Activated T-cell treated with anti-CD3 and anti-CD28 coated beads, Interleukin-2, amount 50 U/mL, for 72 hours (primary cell): ENCODE data around the gene NDFIP1. TPM values are rescaled to one million over a fixed set of nuclear protein-coding genes. Genes with fewer than 3 reads are reported as not detected.
A peak's percentile ranks its signal among the peaks of the same experiment; 100 is the strongest.
"Not testable (repeated sequence)": the region's sequence is repeated elsewhere in the genome, so short reads cannot be mapped to it uniquely, and the experiment has no call there.

Experiments used
- ATAC-seq, 2 donors: fragments of 150-1000 bp; cut with Tn5 transposase; replicated peaks in 1 of 2; 2 replicates each; pipeline ENCODE4 v1.10.0; 2021; ENCODE audit warnings: moderate library complexity in 2 of 2, mild to moderate bottlenecking in 1 of 2
- DNase-seq, 2 donors: peaks; one replicate each; pipeline ENCODE4 v3.0.0; 2021 to 2022; ENCODE audit warnings: mixed read lengths in 1 of 2
- H3K27ac Mint-ChIP-seq: one replicate; pipeline ENCODE4 v1.8.0; 2022; ENCODE audit warnings: mild to moderate bottlenecking, moderate library complexity, mixed read lengths
- H3K27me3 Mint-ChIP-seq: one replicate; pipeline ENCODE4 v1.8.0; 2022; ENCODE audit warnings: low read depth, mixed read lengths
- H3K36me3 Mint-ChIP-seq, 2 donors: one replicate each; pipeline ENCODE4 v1.8.0; 2022; ENCODE audit warnings: mixed read lengths in 2 of 2, mild to moderate bottlenecking in 1 of 2; ENCODE audit not compliant: insufficient read depth in 2 of 2
- H3K4me1 Mint-ChIP-seq: one replicate; pipeline ENCODE4 v1.8.0; 2022; ENCODE audit warnings: low read depth, mixed read lengths
- H3K4me3 Mint-ChIP-seq, 2 donors: one replicate each; pipeline ENCODE4 v1.8.0; 2022; ENCODE audit warnings: mild to moderate bottlenecking in 2 of 2, mixed read lengths in 2 of 2, moderate library complexity in 2 of 2
- H3K9me3 Mint-ChIP-seq, 2 donors: one replicate each; pipeline ENCODE4 v1.8.0; 2022; ENCODE audit warnings: mixed read lengths in 2 of 2
- total RNA-seq, 2 donors: library from RNA; stranded (reverse); gene quantifications; one replicate each; pipeline ENCODE4 v1.2.3, GENCODE V29; 2022

NDFIP1 gene
- total RNA-seq, 2 donors from 2014 or later: 63.1 to 73.1 TPM

DNA sequence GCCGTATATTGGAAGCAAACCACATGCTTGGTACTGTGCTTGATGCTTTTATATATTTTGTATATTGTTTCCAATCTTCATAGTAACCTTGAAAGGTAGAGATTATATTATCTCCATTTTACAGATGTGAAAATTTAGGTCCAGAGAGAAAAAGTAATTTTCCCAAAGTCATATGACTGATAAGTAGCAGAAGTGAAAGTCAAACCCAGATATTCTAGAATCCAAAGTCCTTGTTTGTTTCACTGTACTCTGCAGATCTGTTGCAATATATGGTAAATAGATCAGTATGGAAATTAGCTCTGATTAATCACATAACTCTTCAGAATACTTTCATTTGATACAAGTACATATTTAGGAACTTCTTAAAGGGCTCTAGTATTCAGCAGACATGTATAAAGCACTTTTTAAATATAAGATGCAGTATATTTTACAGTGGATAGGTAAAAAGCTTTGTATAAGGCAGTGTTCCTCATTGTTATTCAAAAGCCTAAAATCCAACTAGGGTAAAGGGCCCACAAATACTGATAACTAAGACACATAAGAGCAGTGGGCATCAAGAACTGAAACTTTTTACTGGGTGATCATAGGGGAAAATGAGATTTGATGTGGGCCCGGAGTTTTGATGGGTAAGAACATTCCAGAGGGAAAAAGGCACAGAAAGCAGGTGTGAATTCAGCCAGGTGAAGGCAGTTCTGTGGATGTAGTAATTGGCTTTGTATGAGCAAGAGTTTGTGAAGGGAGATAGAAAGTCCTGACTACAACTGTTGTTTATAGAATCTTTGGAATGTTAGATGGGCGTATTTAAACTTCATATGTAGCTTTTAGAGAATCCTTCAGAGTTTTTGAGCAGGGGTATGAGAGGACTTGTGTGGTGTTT, 25.0 kb downstream of the NDFIP1 start:
- DNase-seq (no peak), ATAC-seq (peak in 1 of 2 donors; percentile 11)
- Mint-ChIP-seq H3K27ac (no peak overlapping the region), H3K4me3 (no peak overlapping the region), H3K27me3 (no peaks in the 10 kb centered on the region), H3K4me1 (peaks cover 38% of the 10 kb centered on the region), H3K9me3 (no peaks in the 10 kb centered on the region), H3K36me3 (peaks cover 2 to 19% of the 10 kb centered on the region in 2 donors)

DNA sequence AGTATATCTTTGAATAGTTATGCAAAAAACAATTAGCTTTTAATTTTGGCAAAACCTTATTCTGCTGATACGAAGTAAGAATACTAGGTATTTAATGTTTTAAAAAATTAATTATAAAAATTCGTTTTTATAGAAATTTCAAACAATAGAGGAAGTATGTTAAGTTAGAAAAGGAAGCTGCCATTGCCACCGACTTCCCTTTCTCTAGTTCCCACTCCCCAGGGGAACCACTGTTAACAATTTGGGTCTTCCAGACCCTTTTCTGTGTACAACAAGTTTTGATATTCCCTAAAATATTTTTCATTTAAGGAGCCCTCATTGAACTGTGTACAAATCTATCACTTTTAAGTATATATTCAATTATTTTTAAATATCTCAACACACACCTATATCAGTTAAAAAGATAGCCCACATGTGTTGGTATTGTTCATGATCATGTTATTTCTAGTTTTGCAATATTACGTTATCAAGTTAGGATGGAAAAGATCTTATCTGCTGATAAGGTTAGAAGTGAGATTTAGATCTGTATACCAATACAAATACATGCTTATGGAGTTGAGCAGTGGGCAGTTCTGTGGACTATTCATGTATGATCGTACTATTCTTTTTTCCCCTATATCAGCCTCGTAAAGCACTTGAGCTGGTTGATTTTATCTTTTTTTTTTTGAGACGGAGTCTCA, 25.9 kb downstream of the NDFIP1 start:
- Mint-ChIP-seq H3K4me3 (no peak overlapping the region), H3K9me3 (no peaks in the 10 kb centered on the region), H3K36me3 (peaks cover 2 to 18% of the 10 kb centered on the region in 2 donors), H3K4me1 (peaks cover 29% of the 10 kb centered on the region), H3K27me3 (no peaks in the 10 kb centered on the region), H3K27ac (no peak overlapping the region)
- DNase-seq (no peak), ATAC-seq (no peak)

DNA sequence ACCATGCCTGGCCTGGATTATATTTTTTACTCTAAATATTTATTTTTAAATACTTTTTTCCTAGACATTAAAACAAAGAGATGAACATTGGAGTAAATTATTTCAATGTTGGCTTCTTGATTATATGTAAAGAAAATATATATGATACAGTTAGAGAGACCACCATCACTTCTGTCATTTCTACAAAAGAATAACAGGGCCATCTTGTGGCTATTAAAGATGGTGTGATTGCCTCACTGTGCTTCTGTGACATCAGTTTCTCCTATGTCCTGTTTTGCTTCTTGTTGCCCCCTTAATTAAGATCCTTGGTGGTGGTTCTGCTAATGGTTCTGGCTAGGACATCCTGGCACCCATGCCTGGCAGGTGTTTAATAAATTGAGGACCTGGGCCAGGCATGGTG, 32.9 kb downstream of the NDFIP1 start:
- Mint-ChIP-seq H3K36me3 (peaks cover 3 to 17% of the 10 kb centered on the region in 2 donors), H3K4me1 (no peaks in the 10 kb centered on the region), H3K4me3 (no peak overlapping the region), H3K27me3 (no peaks in the 10 kb centered on the region), H3K9me3 (no peaks in the 10 kb centered on the region), H3K27ac (no peak overlapping the region)
- ATAC-seq (no peak), DNase-seq (no peak)

DNA sequence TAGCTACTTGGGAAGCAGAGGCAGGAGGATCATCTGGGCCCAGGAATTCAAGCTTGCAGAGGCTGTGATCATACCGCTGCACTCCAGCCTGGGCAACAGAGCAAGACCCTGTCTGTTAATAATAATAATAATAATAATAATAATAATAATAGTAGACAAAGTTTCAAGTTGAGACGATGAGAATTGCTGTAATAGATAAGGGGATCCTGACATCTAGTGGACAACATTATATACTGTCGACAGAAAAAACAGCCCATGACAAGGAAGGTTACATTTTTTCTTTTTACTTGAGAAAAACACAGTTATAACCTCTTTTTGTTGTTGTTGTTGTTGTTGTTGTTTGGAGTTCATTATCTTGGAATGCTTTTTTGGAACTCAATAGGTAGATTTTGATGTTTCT, 35.3 kb downstream of the NDFIP1 start:
- ATAC-seq (peak in 1 of 2 donors; percentile 32), DNase-seq (no peak)
- Mint-ChIP-seq H3K9me3 (no peaks in the 10 kb centered on the region), H3K27ac (no peak overlapping the region), H3K4me1 (no peaks in the 10 kb centered on the region), H3K27me3 (no peaks in the 10 kb centered on the region), H3K36me3 (peaks cover 4 to 27% of the 10 kb centered on the region in 2 donors), H3K4me3 (no peak overlapping the region)

DNA sequence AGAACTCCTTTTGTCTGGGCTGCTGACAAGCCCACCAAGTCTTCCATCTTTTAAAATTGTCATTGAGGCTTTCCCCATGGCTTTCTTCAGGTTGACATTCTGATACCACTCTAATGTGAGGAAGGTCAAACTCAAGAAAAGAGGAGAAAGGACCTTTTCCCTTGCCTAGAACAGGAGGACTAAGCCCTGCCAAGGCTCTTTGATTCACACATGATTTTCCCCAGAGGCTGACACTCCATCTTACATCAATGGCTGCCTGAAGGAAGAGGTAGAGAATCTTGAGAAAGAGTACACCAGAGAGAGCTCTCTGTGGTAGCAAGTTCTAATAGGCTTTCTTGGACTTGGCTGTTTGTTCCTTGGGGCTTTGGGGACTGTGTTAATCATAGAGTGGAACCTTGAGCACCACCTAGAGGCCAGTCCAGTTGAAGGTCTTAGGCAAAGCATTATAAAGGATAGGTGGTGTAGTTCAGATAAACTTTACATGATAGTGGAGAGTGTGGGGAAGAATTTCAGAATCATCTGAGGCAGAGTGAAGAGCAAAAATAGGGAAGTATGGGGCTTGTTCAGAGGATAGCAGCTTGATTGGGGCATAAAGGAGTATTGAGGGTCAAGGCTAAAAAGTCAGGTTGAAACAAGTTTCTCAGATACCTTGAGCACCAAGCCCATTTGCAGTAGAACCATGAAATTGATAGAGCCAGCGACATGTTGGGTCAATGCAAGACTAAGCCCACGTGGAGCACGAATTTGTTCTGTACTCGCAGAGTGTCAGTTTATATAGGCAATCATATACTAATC, 36.7 kb downstream of the NDFIP1 start:
- no peaks in the 10 kb centered on the region for H3K9me3 Mint-ChIP-seq
- H3K4me1 Mint-ChIP-seq: no peaks in the 10 kb centered on the region
- peaks cover 7 to 31% of the 10 kb centered on the region in 2 donors for H3K36me3 Mint-ChIP-seq
- H3K27me3 Mint-ChIP-seq: no peaks in the 10 kb centered on the region
- DNase-seq: peak; percentile 59 to 67
- H3K27ac Mint-ChIP-seq: no peak overlapping the region
- ATAC-seq: peak; percentile 67 to 69
- H3K4me3 Mint-ChIP-seq: no peak overlapping the region

DNA sequence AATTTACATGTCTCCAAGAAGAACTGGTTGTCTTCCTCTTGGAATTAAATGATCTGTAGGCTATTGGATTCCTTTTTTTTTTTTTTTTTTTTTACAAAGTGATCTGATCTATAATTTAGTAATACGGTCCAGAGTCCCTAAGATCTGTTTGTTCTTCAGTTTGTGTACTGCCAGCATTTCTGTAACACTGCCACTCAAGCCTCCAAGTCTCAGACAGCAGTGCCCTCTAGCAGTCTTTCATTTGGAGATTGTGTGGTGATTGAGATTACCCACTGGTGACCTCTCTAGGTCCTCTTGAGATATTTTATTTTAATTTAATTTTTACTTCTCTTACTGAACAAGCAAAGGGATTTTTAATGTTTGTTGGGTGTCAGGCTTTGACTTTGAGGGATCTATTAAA, 40.8 kb downstream of the NDFIP1 start:
- Mint-ChIP-seq H3K27ac (peak overlapping the region; percentile 57), H3K27me3 (no peaks in the 10 kb centered on the region)

DNA sequence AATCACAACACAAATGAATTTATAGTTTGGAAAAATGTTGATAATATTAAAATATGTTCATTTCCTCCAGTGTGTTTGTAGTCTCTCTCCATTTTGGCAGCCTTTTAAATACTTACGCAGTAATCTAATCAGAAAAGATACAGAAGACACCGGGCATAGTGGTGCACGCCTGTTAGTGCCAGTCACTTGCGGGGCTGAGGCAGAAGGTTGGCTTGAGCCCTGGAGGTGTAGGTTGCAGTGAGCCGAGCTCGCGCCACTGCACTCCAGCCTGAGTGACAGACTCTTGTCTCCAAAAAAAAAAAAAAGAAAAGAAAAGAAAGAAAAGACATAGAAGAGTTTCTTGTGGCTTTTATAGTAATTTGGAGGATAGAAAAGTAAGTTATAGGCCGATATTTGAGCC, 41.9 kb downstream of the NDFIP1 start:
- H3K36me3 Mint-ChIP-seq: peaks cover 7 to 33% of the 10 kb centered on the region in 2 donors
- H3K27me3 Mint-ChIP-seq: no peaks in the 10 kb centered on the region
- no peaks in the 10 kb centered on the region for H3K9me3 Mint-ChIP-seq
- H3K27ac Mint-ChIP-seq: no peak overlapping the region
- peaks cover 5% of the 10 kb centered on the region for H3K4me1 Mint-ChIP-seq
- no peak overlapping the region for H3K4me3 Mint-ChIP-seq
- ATAC-seq (no peak), DNase-seq (no peak)

More for the DNA sequence above, 40.8 kb downstream of the NDFIP1 start:
- Mint-ChIP-seq H3K9me3 (no peaks in the 10 kb centered on the region), H3K36me3 (peaks cover 7 to 31% of the 10 kb centered on the region in 2 donors), H3K4me1 (no peaks in the 10 kb centered on the region), H3K4me3 (no peak overlapping the region)
- no peak for DNase-seq
- ATAC-seq: no peak

DNA sequence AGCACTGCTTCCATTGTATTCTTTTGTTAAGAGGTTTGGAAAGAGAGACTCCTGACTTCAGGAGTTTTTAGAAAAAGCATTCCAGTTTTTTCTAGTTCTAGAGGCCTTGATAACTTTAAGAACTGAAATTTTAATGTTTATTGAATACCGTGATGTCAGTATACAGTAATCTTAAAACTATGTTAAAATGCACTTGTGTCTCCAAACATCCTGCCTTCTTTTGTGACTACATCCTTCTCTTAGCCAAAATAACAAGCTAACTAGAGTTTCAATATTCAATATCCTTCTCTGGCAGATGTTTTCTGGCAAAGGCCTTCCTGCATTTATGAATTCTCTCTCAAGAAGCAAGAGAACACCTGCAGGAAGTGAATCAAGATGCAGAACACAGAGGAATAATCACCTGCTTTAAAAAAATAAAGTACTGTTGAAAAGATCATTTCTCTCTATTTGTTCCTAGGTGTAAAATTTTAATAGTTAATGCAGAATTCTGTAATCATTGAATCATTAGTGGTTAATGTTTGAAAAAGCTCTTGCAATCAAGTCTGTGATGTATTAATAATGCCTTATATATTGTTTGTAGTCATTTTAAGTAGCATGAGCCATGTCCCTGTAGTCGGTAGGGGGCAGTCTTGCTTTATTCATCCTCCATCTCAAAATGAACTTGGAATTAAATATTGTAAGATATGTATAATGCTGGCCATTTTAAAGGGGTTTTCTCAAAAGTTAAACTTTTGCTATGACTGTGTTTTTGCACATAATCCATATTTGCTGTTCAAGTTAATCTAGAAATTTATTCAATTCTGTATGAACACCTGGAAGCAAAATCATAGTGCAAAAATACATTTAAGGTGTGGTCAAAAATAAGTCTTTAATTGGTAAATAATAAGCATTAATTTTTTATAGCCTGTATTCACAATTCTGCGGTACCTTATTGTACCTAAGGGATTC, 43.1 kb downstream of the NDFIP1 start:
- Mint-ChIP-seq H3K9me3 (no peaks in the 10 kb centered on the region), H3K27me3 (no peaks in the 10 kb centered on the region), H3K27ac (no peak overlapping the region), H3K4me3 (no peak overlapping the region), H3K4me1 (peaks cover 13% of the 10 kb centered on the region), H3K36me3 (peaks cover 7 to 27% of the 10 kb centered on the region in 2 donors)
- ATAC-seq (peak; percentile 49 to 57), DNase-seq (peak; percentile 55 to 61)

DNA sequence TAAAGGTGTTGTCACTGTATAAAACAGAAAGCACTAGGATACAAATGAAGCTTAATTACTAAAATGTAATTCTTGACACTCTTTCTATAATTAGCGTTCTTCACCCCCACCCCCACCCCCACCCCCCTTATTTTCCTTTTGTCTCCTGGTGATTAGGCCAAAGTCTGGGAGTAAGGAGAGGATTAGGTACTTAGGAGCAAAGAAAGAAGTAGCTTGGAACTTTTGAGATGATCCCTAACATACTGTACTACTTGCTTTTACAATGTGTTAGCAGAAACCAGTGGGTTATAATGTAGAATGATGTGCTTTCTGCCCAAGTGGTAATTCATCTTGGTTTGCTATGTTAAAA, 43.8 kb downstream of the NDFIP1 start:
- Mint-ChIP-seq H3K9me3 (no peaks in the 10 kb centered on the region), H3K27ac (no peak overlapping the region), H3K27me3 (no peaks in the 10 kb centered on the region), H3K4me3 (no peak overlapping the region), H3K36me3 (peaks cover 6 to 21% of the 10 kb centered on the region in 2 donors), H3K4me1 (peaks cover 13% of the 10 kb centered on the region)
- no peak for ATAC-seq
- DNase-seq: no peak

DNA sequence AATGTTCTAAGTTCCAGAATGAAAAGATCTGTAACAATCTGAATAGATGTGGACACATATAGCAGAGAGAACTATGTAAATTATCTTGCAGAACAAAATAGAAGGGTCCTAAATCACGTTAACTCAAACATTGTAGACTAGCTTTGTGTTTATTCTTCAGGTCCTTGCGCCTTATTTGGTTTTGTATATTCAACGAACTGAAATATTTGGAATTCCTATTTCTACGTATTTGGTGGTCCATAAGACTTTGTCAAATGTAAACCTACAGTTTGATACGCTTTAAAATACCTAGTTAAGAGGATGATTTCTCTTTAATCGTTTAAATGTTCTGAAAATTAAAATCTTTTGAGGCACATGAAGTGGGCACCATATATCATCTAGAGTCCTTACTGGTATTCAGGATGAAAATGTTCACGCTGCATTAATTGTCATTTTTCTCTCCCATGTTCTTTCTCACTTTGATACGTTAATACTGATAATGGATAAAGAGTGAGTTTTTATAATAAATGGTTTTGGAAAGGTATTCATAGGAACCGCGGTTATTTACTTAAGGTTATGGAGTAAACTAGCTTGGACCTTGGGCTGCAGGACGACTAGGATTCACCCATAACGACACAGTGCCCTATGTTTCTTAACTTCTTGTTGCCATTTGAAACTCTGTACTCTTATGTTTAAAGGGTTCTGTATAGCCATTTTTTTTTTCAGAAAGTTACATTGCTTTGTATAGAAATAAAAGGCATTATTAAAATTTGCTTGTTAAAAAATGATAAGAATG, 45.3 kb downstream of the NDFIP1 start:
- no peak overlapping the region for H3K27ac Mint-ChIP-seq
- peaks cover 13% of the 10 kb centered on the region for H3K4me1 Mint-ChIP-seq
- no peak for DNase-seq
- no peak overlapping the region for H3K4me3 Mint-ChIP-seq
- ATAC-seq: no peak
- H3K27me3 Mint-ChIP-seq: no peaks in the 10 kb centered on the region
- H3K9me3 Mint-ChIP-seq: no peaks in the 10 kb centered on the region
- H3K36me3 Mint-ChIP-seq: peaks cover 4 to 12% of the 10 kb centered on the region in 2 donors

DNA sequence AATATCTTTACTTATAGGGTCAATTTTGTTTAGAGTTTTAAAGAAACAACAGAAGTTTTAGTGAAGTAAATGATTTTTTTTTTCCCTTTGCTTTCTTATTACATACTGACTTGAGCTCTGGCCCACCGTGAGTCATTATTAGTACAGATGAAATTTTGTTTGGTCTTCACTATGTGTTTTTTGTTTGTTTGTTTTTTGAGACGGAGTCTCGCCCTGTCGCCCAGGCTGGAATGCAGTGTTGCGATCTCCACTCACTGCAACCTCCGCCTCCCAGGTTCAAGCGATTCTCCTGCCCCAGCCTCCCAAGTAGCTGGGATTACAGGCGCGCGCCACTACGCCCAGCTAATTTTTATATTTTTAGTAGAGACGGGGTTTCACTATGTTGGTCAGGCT, 45.9 kb downstream of the NDFIP1 start:
- not testable (repeated sequence) for H3K27ac Mint-ChIP-seq, H3K27me3 Mint-ChIP-seq, DNase-seq, ATAC-seq, H3K9me3 Mint-ChIP-seq, H3K4me3 Mint-ChIP-seq
- Mint-ChIP-seq H3K36me3 (peaks cover 3 to 10% of the 10 kb centered on the region in 2 donors), H3K4me1 (peaks cover 13% of the 10 kb centered on the region)
